H1 (cell line): ENCODE data around the gene CD164.

Experiments
- CTCF ChIP-seq, 3 experiments: IDR thresholded peaks; 1 replicate in 2 of 3; 2 replicates in 1 of 3; pipeline versions ENCODE4 v1.5.1 to v1.6.1; 2011; ENCODE audit warnings: low read length in 3 of 3, mild to moderate bottlenecking in 3 of 3, inconsistent platforms in 2 of 3, low read depth in 1 of 3, moderate library complexity in 1 of 3; ENCODE audit not compliant: insufficient read depth in 1 of 3; ENCODE audit errors: control extremely low read depth in 1 of 3
- EP300 ChIP-seq, 2 experiments: IDR thresholded peaks; 1 replicate in 1 of 2; 2 replicates in 1 of 2; pipeline ENCODE4 v1.6.1; 2011 to 2012; ENCODE audit warnings: low read depth in 2 of 2, low read length in 2 of 2, mild to moderate bottlenecking in 2 of 2, borderline replicate concordance in 1 of 2, inconsistent platforms in 1 of 2, moderate library complexity in 1 of 2
- MAX ChIP-seq: IDR thresholded peaks from 2 replicates; pipeline ENCODE4 v1.6.1; 2012; ENCODE audit warnings: inconsistent platforms
- NANOG ChIP-seq: IDR thresholded peaks from 2 replicates; pipeline ENCODE4 v1.6.1; 2011; ENCODE audit warnings: low read length, low read depth, mild to moderate bottlenecking, inconsistent platforms; ENCODE audit not compliant: insufficient read depth, poor library complexity, severe bottlenecking
- POLR2AphosphoS5 ChIP-seq: IDR thresholded peaks from 2 replicates; pipeline ENCODE4 v1.6.1; 2011; ENCODE audit warnings: low read depth, low read length
- RAD21 ChIP-seq, 2 experiments: IDR thresholded peaks in 1 of 2; conservative IDR thresholded peaks in 1 of 2; 2 replicates each; pipeline ENCODE4 v1.6.1; 2011; ENCODE audit warnings: low read depth in 2 of 2, low read length in 2 of 2, improper control_type of control experiment in 1 of 2, inconsistent platforms in 1 of 2, mild to moderate bottlenecking in 1 of 2, moderate library complexity in 1 of 2
- ZNF274 ChIP-seq: IDR thresholded peaks from 2 replicates; pipeline ENCODE4 v1.7.0; 2012; ENCODE audit warnings: low read length, borderline replicate concordance; ENCODE audit errors: extremely low read depth

DNA sequence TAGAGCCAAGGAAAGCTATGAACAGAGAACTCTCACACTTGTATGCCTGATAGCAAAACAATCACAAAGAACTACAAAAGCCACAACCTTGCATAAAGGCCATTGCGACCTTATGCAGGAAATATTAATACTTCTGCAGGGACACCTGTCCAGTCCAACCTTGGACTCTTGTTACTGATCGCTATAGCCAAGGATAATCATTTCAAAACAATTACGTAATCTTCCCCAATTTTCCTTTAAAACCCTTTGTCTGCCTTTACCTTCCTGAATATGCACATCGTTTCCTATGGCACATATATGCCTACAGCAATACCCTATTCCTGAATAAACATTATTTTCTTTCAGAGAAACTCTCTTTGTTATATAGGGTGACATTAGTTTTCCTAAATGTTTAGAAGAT, 35.4 kb upstream of the CD164 start:
- TF ChIP-seq MAX (no peak), POLR2AphosphoS5 (no peak), RAD21 (IDR thresholded peaks at IDR 0.05 in 1 of 2, conservative IDR thresholded peaks at IDR 0.05 in 1 of 2; ENCODE audit: low read depth in 2 of 2, low read length in 2 of 2) (no peak), CTCF (IDR thresholded peaks at IDR 0.05; ENCODE audit: control extremely low read depth in 1 of 3, insufficient read depth in 1 of 3, low read depth in 1 of 3, low read length in 3 of 3) (no peak), EP300 (IDR thresholded peaks at IDR 0.05; ENCODE audit: borderline replicate concordance in 1 of 2, low read depth in 2 of 2, low read length in 2 of 2) (no peak), NANOG (no peak), ZNF274 (no peak)
